Measurements from ENCODE around the gene CUEDC1.

CUEDC1 gene

DNA sequence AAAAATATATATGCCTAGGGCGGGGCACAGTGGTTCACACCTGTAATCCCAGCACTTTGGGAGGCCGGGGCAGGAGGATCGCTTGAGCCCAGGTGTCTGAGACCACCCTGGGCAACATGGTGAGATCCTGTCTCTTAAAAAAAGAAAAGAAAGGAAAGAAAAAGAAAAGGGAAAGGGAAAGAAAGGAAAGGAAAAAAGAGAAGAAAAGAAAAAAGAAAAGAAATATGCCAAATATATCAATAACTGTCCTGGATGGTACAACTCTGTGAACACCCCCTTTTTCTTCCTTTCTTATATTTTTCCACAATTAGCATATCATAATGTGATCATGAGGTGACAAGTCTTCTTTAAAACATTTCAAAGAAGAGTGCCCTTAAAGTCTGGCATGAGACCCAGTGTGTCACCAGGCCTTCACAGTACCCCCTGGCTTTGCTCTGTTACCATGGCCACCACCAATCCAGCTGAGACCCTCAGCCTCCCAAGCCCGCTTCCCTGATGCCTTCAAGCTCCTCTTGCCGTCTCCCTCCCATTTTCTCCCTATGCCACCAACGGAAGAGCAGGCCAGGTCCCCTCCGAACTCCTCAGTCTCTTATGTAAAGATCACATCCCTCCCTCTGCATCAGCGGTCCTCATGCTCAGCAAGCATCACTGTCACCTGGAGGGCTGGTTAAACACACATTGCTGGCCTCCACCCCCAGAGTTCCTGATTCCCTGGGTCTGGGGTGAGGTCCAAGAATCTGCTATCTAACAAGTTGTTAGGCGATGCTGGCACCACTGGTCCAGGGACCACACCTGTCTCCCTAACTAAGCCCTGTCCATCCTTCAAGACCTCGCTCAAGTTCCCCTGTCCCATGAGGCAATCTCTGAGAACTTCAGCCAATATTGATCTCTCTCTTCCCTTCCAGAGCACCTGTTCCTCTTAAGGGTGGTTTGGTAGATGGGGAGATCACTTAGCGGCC lies 44.5 kb downstream of the CUEDC1 start:
- H3K4me3 ChIP-seq (ENCODE audit: low read depth, low read length): no peak overlapping the region
- DNase-seq (ENCODE audit: low read depth): no peak
- TF ChIP-seq CTCF (IDR thresholded peaks at IDR 0.05; ENCODE audit: insufficient read depth, low read depth, low read length, missing control alignments): no peak

- TF ChIP-seq CTCF (IDR thresholded peaks at IDR 0.05; ENCODE audit: insufficient read depth, low read depth, low read length, missing control alignments): no peak
- H3K4me3 ChIP-seq (ENCODE audit: low read depth, low read length): no peak overlapping the region
- DNase-seq (ENCODE audit: low read depth): no peak
Measured at GRCh38 chr17:57909551-57909950, 45.7 kb downstream of the CUEDC1 start.

- no peak overlapping the region for H3K4me3 ChIP-seq (ENCODE audit: low read depth, low read length)
- TF ChIP-seq CTCF (IDR thresholded peaks at IDR 0.05; ENCODE audit: insufficient read depth, low read depth, low read length, missing control alignments): no peak
- DNase-seq (ENCODE audit: low read depth): no peak
Measured at GRCh38 chr17:57908278-57908677, 46.9 kb downstream of the CUEDC1 start.

DNA sequence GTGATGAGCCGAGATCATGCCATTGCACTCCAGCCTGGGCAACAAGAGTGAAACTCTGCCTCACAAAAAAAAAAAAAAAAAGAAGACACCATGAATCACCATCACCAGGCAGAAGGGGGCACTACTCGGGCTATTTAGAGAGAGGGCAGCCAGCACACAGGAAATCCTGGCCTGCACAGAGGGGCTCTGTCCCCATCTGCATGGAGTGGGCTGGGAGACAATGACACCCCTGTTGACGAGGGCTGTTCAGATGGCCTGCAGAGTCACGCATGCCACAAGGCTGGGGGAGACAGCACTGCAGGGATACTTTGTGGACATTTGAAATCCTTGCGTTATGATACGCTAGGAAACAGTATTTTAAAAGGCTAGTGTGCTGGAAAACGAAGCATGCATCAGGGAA lies 48.3 kb downstream of the CUEDC1 start:
- no peak overlapping the region for H3K4me3 ChIP-seq (ENCODE audit: low read depth, low read length)
- peak; percentile 14 for DNase-seq (ENCODE audit: low read depth)
- peak; percentile 0 for TF ChIP-seq CTCF (IDR thresholded peaks at IDR 0.05; ENCODE audit: insufficient read depth, low read depth, low read length, missing control alignments)

DNA sequence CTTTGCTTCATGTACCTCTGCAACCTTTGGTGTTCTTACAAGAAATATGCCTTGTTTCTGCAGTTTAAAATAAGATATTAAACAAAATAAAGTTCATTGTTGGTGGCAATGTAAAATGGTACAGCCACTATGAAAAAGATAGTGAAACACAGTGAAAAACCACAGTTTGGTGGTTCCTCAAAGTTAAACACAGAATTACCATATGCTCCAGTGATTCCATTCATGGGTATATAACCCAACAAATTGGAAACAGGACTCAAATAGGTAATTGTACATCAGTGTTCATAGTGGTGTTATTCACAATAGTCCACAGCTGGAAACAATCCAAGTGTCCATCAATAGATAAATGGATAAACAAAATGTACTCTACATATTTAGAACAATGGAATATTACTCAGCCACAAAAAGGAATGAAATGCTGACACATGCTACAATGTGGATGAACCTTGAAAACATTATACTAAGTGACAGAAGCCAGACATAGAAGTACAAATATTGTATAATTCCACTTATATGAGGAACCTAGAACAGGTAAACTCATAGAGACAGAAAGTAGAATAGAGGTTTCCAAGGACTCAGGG lies 49.2 kb downstream of the CUEDC1 start:
- H3K4me3 ChIP-seq (ENCODE audit: low read depth, low read length): no peak overlapping the region
- TF ChIP-seq CTCF (IDR thresholded peaks at IDR 0.05; ENCODE audit: insufficient read depth, low read depth, low read length, missing control alignments): no peak
- DNase-seq (ENCODE audit: low read depth): peak; percentile 52

- TF ChIP-seq CTCF (IDR thresholded peaks at IDR 0.05; ENCODE audit: insufficient read depth, low read depth, low read length, missing control alignments): no peak
- H3K4me3 ChIP-seq (ENCODE audit: low read depth, low read length): no peak overlapping the region
- DNase-seq (ENCODE audit: low read depth): no peak
Measured at GRCh38 chr17:57903961-57904360, 51.3 kb downstream of the CUEDC1 start.
